ENCODE measurements around the gene PRDM4. TPM values are rescaled to one million over a fixed set of nuclear protein-coding genes. Genes with fewer than 3 reads are reported as not detected.
"Not testable (repeated sequence)": the region's sequence is repeated elsewhere in the genome, so short reads cannot be mapped to it uniquely, and the experiment has no call there.

The PRDM4 gene
- total RNA-seq, 1 donor from 2014 or later: 25.9 TPM

- no peak overlapping the region for H3K4me3 ChIP-seq
- no peak for TF ChIP-seq CTCF (IDR thresholded peaks at IDR 0.05)
- H3K27ac ChIP-seq: no peak overlapping the region
- H3K27me3 ChIP-seq: no peaks in the 10 kb centered on the region
- intact Hi-C loops (cut with DNase I): no loop called here
- H3K9me3 ChIP-seq: no peaks in the 10 kb centered on the region
- peaks cover 37% of the 10 kb centered on the region for H3K36me3 ChIP-seq
- ATAC-seq (no peak), DNase-seq (no peak)
- H3K4me1 ChIP-seq: no peaks in the 10 kb centered on the region
Observed at GRCh38 chr12:107731366-107731765, 29.6 kb downstream of the PRDM4 start.

GRCh38 chr12:107730618-107731341, 30.2 kb downstream of the PRDM4 start:
- ATAC-seq (no peak), DNase-seq (no peak)
- peaks cover 31% of the 10 kb centered on the region for H3K36me3 ChIP-seq
- no peaks in the 10 kb centered on the region for H3K27me3 ChIP-seq
- intact Hi-C loops (cut with DNase I): no loop called here
- no peak for TF ChIP-seq CTCF (IDR thresholded peaks at IDR 0.05)
- H3K4me3 ChIP-seq: no peak overlapping the region
- H3K9me3 ChIP-seq: no peaks in the 10 kb centered on the region
- H3K27ac ChIP-seq: no peak overlapping the region
- no peaks in the 10 kb centered on the region for H3K4me1 ChIP-seq

GRCh38 chr12:107727742-107728141, 33.2 kb downstream of the PRDM4 start:
- H3K9me3 ChIP-seq; intact Hi-C loops (cut with DNase I); H3K4me1 ChIP-seq; H3K36me3 ChIP-seq; H3K27me3 ChIP-seq; DNase-seq; H3K4me3 ChIP-seq; H3K27ac ChIP-seq; ATAC-seq: not testable (repeated sequence)

GRCh38 chr12:107727327-107727726, 33.6 kb downstream of the PRDM4 start:
- H3K4me3 ChIP-seq; H3K27ac ChIP-seq; ATAC-seq; H3K36me3 ChIP-seq; H3K27me3 ChIP-seq; intact Hi-C loops (cut with DNase I); H3K4me1 ChIP-seq; H3K9me3 ChIP-seq; DNase-seq: not testable (repeated sequence)

GRCh38 chr12:107718606-107719005, 42.3 kb downstream of the PRDM4 start:
- Histone ChIP-seq H3K27ac (no peak overlapping the region), H3K4me3 (no peak overlapping the region), H3K36me3 (peaks cover 20% of the 10 kb centered on the region), H3K4me1 (no peaks in the 10 kb centered on the region), H3K9me3 (no peaks in the 10 kb centered on the region), H3K27me3 (no peaks in the 10 kb centered on the region)
- intact Hi-C loops (cut with DNase I): no loop called here
- TF ChIP-seq CTCF (IDR thresholded peaks at IDR 0.05): no peak
- no peak for DNase-seq
- no peak for ATAC-seq

- ATAC-seq (no peak), DNase-seq (no peak)
- intact Hi-C loops (cut with DNase I): no loop called here
- peaks cover 48% of the 10 kb centered on the region for H3K36me3 ChIP-seq
- H3K27me3 ChIP-seq: no peaks in the 10 kb centered on the region
- no peak overlapping the region for H3K27ac ChIP-seq
- H3K4me3 ChIP-seq: no peak overlapping the region
- no peak for TF ChIP-seq CTCF (IDR thresholded peaks at IDR 0.05)
- no peaks in the 10 kb centered on the region for H3K9me3 ChIP-seq
- no peaks in the 10 kb centered on the region for H3K4me1 ChIP-seq
Observed at GRCh38 chr12:107715780-107716179, 45.2 kb downstream of the PRDM4 start.

- H3K4me1 ChIP-seq; H3K27me3 ChIP-seq; intact Hi-C loops (cut with DNase I); DNase-seq; H3K4me3 ChIP-seq; H3K9me3 ChIP-seq; ATAC-seq; H3K27ac ChIP-seq: not testable (repeated sequence)
- H3K36me3 ChIP-seq: peaks cover 85% of the 10 kb centered on the region
Observed at GRCh38 chr12:107705522-107705921, 55.4 kb downstream of the PRDM4 start.
